GM12891 (cell line): Measurements from ENCODE around the gene POPDC3.

Experiments used
- POLR2A ChIP-seq: IDR thresholded peaks from 2 replicates; pipeline ENCODE4 v1.6.1; 2011; ENCODE audit warnings: low read depth, low read length, control low read depth
- SPI1 ChIP-seq: IDR thresholded peaks from 2 replicates; pipeline ENCODE4 v1.6.1; 2011; ENCODE audit warnings: low read depth, low read length, control low read depth
- TAF1 ChIP-seq: IDR thresholded peaks from 2 replicates; pipeline ENCODE4 v1.6.1; 2011; ENCODE audit warnings: low read depth, low read length, control low read depth

DNA sequence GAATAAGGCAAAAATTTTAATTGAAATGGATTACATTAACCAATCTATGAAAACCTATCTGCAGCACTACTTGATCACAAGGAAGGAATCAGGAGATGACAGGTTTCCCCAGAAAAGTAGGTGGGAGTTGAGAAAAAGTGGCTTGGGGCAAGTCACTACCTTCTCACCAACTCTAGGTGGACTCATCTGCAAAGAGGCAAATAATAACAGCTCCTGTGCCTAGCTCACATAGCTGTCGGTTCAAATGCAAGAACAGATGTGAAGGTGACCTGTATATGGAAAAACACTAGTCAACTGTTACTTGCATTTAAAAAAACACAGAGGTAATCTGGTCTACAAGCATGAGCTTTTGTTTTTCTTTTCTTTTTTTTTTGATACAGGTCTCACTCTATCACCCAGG, 67.2 kb downstream of the POPDC3 start:
- TF ChIP-seq POLR2A (no peak), TAF1 (no peak), SPI1 (no peak)
